Endothelial cell (in vitro differentiated cells): ENCODE results near the gene RRP1. TPM values are rescaled to one million over a fixed set of nuclear protein-coding genes. Genes with fewer than 3 reads are reported as not detected.

Experiments used
- DNase-seq: peaks from one replicate; pipeline ENCODE4 v3.0.0; 2021; ENCODE audit warnings: low spot score
- H3K27ac Mint-ChIP-seq: one replicate; pipeline ENCODE4 v1.8.0; 2021; ENCODE audit warnings: mixed read lengths, inconsistent platforms; ENCODE audit not compliant: unreplicated experiment
- H3K27me3 Mint-ChIP-seq: one replicate; pipeline ENCODE4 v1.8.0; 2021; ENCODE audit warnings: mild to moderate bottlenecking, moderate library complexity, mixed read lengths, inconsistent platforms; ENCODE audit not compliant: unreplicated experiment
- H3K36me3 Mint-ChIP-seq: one replicate; pipeline ENCODE4 v1.8.0; 2021; ENCODE audit warnings: mild to moderate bottlenecking, low read depth, mixed read lengths, inconsistent platforms; ENCODE audit not compliant: unreplicated experiment
- H3K4me1 Mint-ChIP-seq: one replicate; pipeline ENCODE4 v1.8.0; 2021; ENCODE audit warnings: mild to moderate bottlenecking, mixed read lengths, inconsistent platforms; ENCODE audit not compliant: unreplicated experiment
- H3K4me3 Mint-ChIP-seq: one replicate; pipeline ENCODE4 v1.8.0; 2021; ENCODE audit warnings: mild to moderate bottlenecking, mixed read lengths, inconsistent platforms; ENCODE audit not compliant: unreplicated experiment
- H3K9me3 Mint-ChIP-seq: one replicate; pipeline ENCODE4 v1.8.0; 2021; ENCODE audit warnings: mixed read lengths, inconsistent platforms; ENCODE audit not compliant: unreplicated experiment
- total RNA-seq: library from RNA; stranded (reverse); fragmentation: NEBNext Ultra II Directional; extraction: Animal tissue kit (Norgen Biotek cat#: 25700); gene quantifications from one replicate; pipeline ENCODE4 v1.2.1, GENCODE V29; 2021; ENCODE audit not compliant: unreplicated experiment
- TF ChIP-seq, protein P1 (sequence below): fragments of 200-600 bp; sonication (generic); IDR thresholded peaks from one replicate; pipeline ENCODE4 v1.5.0; 2021; ENCODE audit warnings: antibody characterized with exemption; ENCODE audit not compliant: unreplicated experiment

Gene RRP1
- total RNA-seq, 1 donor from 2014 or later: 21.0 TPM

DNA sequence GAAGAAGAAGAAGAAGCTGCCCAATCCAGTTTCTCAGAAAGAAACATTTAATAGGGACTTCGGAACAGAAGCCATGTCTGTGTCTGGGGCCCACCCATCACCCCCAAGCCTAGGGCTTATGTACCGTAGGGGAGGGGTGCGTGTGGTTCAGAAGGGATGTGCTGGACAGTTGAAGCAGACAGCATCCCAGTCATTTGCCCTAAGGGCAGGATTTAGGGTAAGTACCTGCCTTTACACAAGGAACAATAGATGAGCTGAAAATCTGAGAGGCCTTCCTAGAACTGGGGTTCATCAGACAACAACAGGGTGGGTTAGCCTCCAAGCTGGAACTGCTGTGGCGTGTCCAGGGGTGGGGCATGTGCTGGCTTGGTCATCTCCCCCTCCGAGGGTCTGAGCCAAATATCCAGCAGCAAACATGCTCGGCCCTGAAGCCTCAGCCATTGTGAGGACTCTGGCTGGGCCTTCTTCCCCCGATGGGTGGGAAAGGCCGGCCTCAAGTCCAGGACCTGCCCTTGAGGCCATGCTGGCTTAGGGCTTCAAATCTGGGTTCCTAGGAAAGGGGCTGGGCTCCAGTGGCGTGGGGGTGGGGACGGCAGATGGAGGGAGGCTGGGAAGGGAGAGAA, 25.4 kb upstream of the RRP1 start:
- DNase-seq: no peak
- TF ChIP-seq, protein P1, sequence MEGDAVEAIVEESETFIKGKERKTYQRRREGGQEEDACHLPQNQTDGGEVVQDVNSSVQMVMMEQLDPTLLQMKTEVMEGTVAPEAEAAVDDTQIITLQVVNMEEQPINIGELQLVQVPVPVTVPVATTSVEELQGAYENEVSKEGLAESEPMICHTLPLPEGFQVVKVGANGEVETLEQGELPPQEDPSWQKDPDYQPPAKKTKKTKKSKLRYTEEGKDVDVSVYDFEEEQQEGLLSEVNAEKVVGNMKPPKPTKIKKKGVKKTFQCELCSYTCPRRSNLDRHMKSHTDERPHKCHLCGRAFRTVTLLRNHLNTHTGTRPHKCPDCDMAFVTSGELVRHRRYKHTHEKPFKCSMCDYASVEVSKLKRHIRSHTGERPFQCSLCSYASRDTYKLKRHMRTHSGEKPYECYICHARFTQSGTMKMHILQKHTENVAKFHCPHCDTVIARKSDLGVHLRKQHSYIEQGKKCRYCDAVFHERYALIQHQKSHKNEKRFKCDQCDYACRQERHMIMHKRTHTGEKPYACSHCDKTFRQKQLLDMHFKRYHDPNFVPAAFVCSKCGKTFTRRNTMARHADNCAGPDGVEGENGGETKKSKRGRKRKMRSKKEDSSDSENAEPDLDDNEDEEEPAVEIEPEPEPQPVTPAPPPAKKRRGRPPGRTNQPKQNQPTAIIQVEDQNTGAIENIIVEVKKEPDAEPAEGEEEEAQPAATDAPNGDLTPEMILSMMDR: no peak
- no peak overlapping the region for H3K4me3 Mint-ChIP-seq
- peaks cover 2% of the 10 kb centered on the region for H3K27me3 Mint-ChIP-seq
- peaks cover 18% of the 10 kb centered on the region for H3K4me1 Mint-ChIP-seq
- no peak overlapping the region for H3K27ac Mint-ChIP-seq
- peaks cover 9% of the 10 kb centered on the region for H3K36me3 Mint-ChIP-seq
- H3K9me3 Mint-ChIP-seq: no peaks in the 10 kb centered on the region

DNA sequence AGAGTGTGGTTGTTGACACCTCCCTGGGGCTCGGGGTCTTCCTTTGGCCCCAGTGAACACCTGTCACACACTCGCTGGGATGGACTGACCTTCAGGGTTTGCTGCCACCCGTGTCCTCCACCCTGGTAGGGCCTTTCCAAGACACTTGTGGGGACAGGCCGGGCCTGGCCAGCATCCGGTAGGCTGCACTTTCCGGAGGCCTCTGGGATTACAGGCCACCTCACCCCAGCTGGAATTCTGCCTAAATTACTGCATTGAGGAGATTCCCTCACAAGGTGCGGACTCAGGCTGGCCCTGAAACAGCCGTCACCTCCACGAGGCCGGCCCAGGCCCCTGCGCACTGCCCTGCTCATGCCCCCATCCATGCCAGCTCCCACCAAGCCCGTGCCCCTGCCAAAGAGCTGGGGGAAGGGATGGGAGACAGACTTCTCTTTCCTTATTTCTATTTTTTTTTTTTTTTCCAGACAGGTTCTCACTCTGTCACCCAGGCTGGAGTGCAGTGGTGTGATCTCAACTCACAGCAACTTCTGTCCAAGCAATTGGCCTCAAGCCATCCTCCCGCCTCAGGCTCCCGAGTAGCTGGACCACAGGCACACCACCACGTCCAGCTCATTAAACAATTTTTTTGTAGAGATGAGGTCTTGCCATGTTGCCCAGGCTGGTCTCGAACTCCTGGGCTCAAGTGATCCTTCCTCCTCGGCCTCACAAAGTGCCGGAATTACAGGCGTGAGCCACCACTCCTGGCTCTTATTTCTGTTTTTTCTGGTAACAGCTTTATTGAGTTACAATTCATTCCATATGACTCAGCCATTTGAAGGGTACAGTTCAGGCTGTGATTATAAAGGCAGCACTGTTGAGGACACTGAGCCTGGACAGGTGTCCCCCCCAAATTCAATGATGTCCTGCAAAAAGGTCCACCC, 24.5 kb upstream of the RRP1 start:
- Mint-ChIP-seq H3K27ac (no peak overlapping the region), H3K36me3 (peaks cover 9% of the 10 kb centered on the region), H3K9me3 (no peaks in the 10 kb centered on the region), H3K27me3 (peaks cover 2% of the 10 kb centered on the region), H3K4me1 (peaks cover 20% of the 10 kb centered on the region), H3K4me3 (no peak overlapping the region)
- no peak for DNase-seq
- TF ChIP-seq, protein P1: no peak

DNA sequence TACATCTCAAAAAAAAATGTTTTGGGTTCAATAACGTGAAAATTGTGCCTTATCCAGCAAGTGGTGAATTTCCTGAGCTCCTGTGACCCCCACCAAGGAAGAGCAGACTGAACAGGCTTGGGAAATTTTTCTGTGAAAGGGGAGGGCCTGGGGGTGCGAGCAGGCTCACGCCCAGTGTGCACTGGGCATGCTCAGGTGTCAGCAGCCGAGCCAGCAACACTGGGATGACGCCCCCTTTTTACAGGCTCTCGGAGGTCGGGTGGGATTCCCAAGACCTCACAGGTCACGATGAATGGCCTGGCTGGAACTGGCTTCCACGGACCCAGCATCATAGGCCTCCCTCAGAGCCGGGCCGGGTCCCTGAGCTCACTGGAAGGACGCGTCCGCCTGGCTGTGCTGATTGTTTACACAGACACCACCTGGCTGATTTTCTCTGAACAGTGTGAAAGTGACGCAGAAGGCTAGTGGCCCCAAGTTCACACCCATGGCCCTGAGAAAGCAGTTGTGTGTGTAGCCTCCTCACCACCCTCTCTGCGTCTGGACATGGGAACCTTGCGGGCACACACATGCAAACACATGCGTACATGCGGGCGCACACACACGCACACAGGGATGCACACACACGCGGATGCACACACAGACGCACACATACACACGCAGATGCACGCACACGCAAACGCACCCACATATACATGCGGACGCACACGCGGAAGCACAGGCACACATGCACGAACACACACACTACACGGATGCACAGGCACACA, 22.5 kb upstream of the RRP1 start:
- Mint-ChIP-seq H3K27ac (peak overlapping the region; percentile 78), H3K4me3 (no peak overlapping the region)

DNA sequence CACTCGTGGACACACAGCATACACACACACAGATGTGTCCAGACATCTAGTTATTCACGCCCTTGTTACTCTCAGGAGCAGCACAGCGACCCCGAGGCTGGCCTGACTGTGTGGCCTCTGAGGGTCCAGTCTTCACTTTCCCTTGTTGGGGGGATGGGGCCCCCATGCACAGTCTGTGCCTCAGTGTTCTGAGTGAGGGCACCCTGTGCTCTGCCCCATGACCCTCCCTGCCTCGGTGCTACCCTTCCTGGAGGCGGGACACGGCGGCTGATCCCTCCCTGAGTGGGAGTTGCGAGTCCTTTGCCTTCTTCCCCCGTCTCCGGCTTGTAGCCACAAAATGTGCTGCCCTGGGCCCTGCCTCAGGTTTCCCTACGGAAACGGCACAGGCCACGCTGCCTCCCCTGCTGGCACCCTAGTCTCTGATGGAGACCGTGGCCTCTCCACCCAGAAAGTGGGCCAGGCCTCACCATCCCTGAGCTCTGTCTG, 21.8 kb upstream of the RRP1 start:
- H3K36me3 Mint-ChIP-seq: peaks cover 4% of the 10 kb centered on the region
- TF ChIP-seq, protein P1: no peak
- DNase-seq: no peak
- peaks cover 6% of the 10 kb centered on the region for H3K27me3 Mint-ChIP-seq
- H3K9me3 Mint-ChIP-seq: no peaks in the 10 kb centered on the region
- H3K27ac Mint-ChIP-seq: peak overlapping the region; percentile 78
- H3K4me1 Mint-ChIP-seq: peaks cover 34% of the 10 kb centered on the region
- H3K4me3 Mint-ChIP-seq: no peak overlapping the region

More for the DNA sequence above, 22.5 kb upstream of the RRP1 start:
- H3K27me3 Mint-ChIP-seq: peaks cover 6% of the 10 kb centered on the region
- H3K4me1 Mint-ChIP-seq: peaks cover 31% of the 10 kb centered on the region
- TF ChIP-seq, protein P1: no peak
- no peaks in the 10 kb centered on the region for H3K9me3 Mint-ChIP-seq
- H3K36me3 Mint-ChIP-seq: peaks cover 4% of the 10 kb centered on the region
- DNase-seq: no peak
